Mesendoderm (in vitro differentiated cells): ENCODE data around the gene IL2RA. TPM values are rescaled to one million over a fixed set of nuclear protein-coding genes. Genes with fewer than 3 reads are reported as not detected.
"Not testable (repeated sequence)": the region's sequence is repeated elsewhere in the genome, so short reads cannot be mapped to it uniquely, and the experiment has no call there.

Experiments used
- DNase-seq: peaks from one replicate; pipeline ENCODE4 v3.0.0; 2013
- H2AK5ac ChIP-seq: 2 replicates; pipeline ENCODE4 v1.6.1; 2013; ENCODE audit warnings: low read length, inconsistent platforms
- H2BK120ac ChIP-seq: 2 replicates; pipeline ENCODE4 v1.6.1; 2013; ENCODE audit warnings: low read depth, mild to moderate bottlenecking, low read length, moderate library complexity, mixed read lengths
- H2BK15ac ChIP-seq: replicated peaks from 2 replicates; pipeline ENCODE4 v1.6.1; 2013; ENCODE audit warnings: low read depth, mild to moderate bottlenecking, moderate library complexity
- H2BK5ac ChIP-seq: 2 replicates; pipeline ENCODE4 v1.6.1; 2013; ENCODE audit warnings: low read length, inconsistent platforms
- H3K18ac ChIP-seq: 2 replicates; pipeline ENCODE4 v1.6.1; 2013; ENCODE audit warnings: mild to moderate bottlenecking, low read length, mixed read lengths
- H3K23ac ChIP-seq: one replicate; pipeline ENCODE4 v1.6.1; 2013; ENCODE audit warnings: low read length
- H3K27ac ChIP-seq: 2 replicates; pipeline ENCODE4 v1.5.1; 2013; ENCODE audit warnings: low read depth, mild to moderate bottlenecking, inconsistent platforms, low read length, moderate library complexity
- H3K27me3 ChIP-seq: 2 replicates; pipeline ENCODE4 v1.6.1; 2013; ENCODE audit warnings: low read length, control low read depth, mild to moderate bottlenecking, inconsistent platforms; ENCODE audit not compliant: insufficient read depth, poor library complexity
- H3K36me3 ChIP-seq: 2 replicates; pipeline ENCODE4 v1.6.1; 2013; ENCODE audit warnings: low read length, inconsistent platforms; ENCODE audit not compliant: control insufficient read depth, insufficient read depth
- H3K4ac ChIP-seq: one replicate; pipeline ENCODE4 v1.6.1; 2013; ENCODE audit warnings: low read depth, mild to moderate bottlenecking, low read length, moderate library complexity
- H3K4me1 ChIP-seq: 2 replicates; pipeline ENCODE4 v1.6.1; 2013; ENCODE audit warnings: low read depth, low read length, inconsistent platforms; ENCODE audit not compliant: control insufficient read depth
- H3K4me2 ChIP-seq: 2 replicates; pipeline ENCODE4 v1.6.1; 2013; ENCODE audit warnings: low read length
- H3K4me3 ChIP-seq: 2 replicates; pipeline ENCODE4 v1.5.1; 2013; ENCODE audit warnings: mild to moderate bottlenecking, low read length
- H3K56ac ChIP-seq: one replicate; pipeline ENCODE4 v1.6.1; 2013; ENCODE audit warnings: low read length
- H3K79me1 ChIP-seq: 2 replicates; pipeline ENCODE4 v1.6.1; 2013; ENCODE audit warnings: low read length, inconsistent platforms
- H3K79me2 ChIP-seq: 2 replicates; pipeline ENCODE4 v1.6.1; 2013; ENCODE audit warnings: mild to moderate bottlenecking, low read length; ENCODE audit not compliant: control insufficient read depth, insufficient read depth
- H3K9ac ChIP-seq: 2 replicates; pipeline ENCODE4 v1.6.1; 2013; ENCODE audit warnings: low read length, inconsistent platforms
- H4K5ac ChIP-seq: one replicate; pipeline ENCODE4 v1.6.1; 2013; ENCODE audit warnings: low read length
- H4K8ac ChIP-seq: one replicate; pipeline ENCODE4 v1.6.1; 2013; ENCODE audit warnings: low read depth, mild to moderate bottlenecking, control low read depth, low read length, moderate library complexity
- WGBS: extraction: QIAGEN DNeasy Blood & Tissue Kit; methylation state at CpG from one replicate; pipeline ENCODE4 v1.1.7; 2013; ENCODE audit warnings: low lambda C conversion rate, missing lambda C conversion rate; ENCODE audit not compliant: insufficient coverage; ENCODE audit errors: extremely low coverage; 5-methylcytosine and 5-hydroxymethylcytosine counted together
- small RNA-seq: library from polyadenylated mRNA; stranded (forward); fragments of <200 nt; extraction: miRNeasy Mini kit (QIAGEN cat#:217004); gene quantifications from one replicate; pipeline ENCODE3, GENCODE V24; 2013; ENCODE audit not compliant: insufficient read depth

Gene IL2RA

DNA sequence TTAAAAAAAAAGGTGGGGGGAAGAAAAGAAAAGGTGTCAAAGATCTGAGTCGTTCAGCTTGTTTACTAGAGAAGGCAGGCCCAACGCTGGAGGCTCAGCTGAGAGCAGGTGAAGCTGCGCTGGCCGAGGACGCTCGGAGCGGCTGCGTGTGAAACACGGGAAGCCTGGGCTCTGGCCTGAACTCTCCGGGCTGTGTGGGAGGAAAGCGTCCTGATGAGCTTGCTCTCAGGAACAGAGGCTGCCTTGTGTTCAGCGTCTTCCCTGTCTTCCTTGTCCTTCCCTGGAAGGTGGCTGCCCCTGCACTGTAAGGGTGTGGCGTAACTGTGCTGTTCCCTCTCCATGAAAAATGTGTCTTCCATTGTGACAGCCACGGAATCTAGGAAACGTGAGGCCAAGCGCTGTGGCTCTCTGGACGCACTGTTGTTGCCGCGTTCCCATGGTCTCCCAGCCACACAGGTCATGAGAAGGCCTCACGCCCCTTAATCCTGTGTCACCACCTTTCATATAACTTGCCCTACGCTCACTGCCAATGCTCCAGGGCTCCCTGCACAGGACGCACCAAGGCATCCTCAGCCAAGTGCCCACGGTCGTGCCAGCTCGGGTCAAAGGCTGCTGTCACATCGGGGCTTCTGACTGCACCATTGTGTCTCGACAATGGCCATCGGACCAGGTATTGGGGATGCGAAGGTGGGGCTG lies 100.6 kb downstream of the IL2RA start:
- no peaks in the 10 kb centered on the region for H3K79me2 ChIP-seq
- no peak overlapping the region for H3K4ac ChIP-seq
- no peak overlapping the region for H4K5ac ChIP-seq
- H2BK120ac ChIP-seq, result no peak overlapping the region
- H3K79me1 ChIP-seq, result no peaks in the 10 kb centered on the region
- H3K4me1 ChIP-seq, result no peaks in the 10 kb centered on the region
- no peak overlapping the region for H3K56ac ChIP-seq
- no peak overlapping the region for H3K27ac ChIP-seq
- DNase-seq, result no peak
- H3K23ac ChIP-seq, result no peak overlapping the region
- no peak overlapping the region for H3K18ac ChIP-seq
- H3K4me2 ChIP-seq, result no peak overlapping the region
- H2BK15ac ChIP-seq, result no peak overlapping the region
- no peak overlapping the region for H4K8ac ChIP-seq
- no peaks in the 10 kb centered on the region for H3K27me3 ChIP-seq
- no CpG with 5 or more reads among the region's 29 CpGs for WGBS
- H3K36me3 ChIP-seq, result no peaks in the 10 kb centered on the region
- H3K9ac ChIP-seq, result no peak overlapping the region
- no peak overlapping the region for H2BK5ac ChIP-seq
- H2AK5ac ChIP-seq, result no peak overlapping the region
- no peak overlapping the region for H3K4me3 ChIP-seq

- H3K27ac ChIP-seq, H3K18ac ChIP-seq, H3K4me2 ChIP-seq, H2BK15ac ChIP-seq, H3K36me3 ChIP-seq, H2BK120ac ChIP-seq, H4K8ac ChIP-seq, H4K5ac ChIP-seq, H3K4me1 ChIP-seq, H3K9ac ChIP-seq, H3K27me3 ChIP-seq, DNase-seq, H3K79me2 ChIP-seq, H2BK5ac ChIP-seq, H3K79me1 ChIP-seq, H3K23ac ChIP-seq, H3K4ac ChIP-seq, H2AK5ac ChIP-seq, H3K4me3 ChIP-seq, H3K56ac ChIP-seq: not testable (repeated sequence)
- WGBS, result no CpG with 5 or more reads among the region's 10 CpGs
Observed at GRCh38 chr10:5960973-5961275, 101.2 kb downstream of the IL2RA start.

Small RNAs within 50 kb of the gene (small RNA-seq; reads per million reads assigned to genes)
- not detected for gene RF00397
